ENCODE data around the gene MAN1B1.

Gene MAN1B1

DNA sequence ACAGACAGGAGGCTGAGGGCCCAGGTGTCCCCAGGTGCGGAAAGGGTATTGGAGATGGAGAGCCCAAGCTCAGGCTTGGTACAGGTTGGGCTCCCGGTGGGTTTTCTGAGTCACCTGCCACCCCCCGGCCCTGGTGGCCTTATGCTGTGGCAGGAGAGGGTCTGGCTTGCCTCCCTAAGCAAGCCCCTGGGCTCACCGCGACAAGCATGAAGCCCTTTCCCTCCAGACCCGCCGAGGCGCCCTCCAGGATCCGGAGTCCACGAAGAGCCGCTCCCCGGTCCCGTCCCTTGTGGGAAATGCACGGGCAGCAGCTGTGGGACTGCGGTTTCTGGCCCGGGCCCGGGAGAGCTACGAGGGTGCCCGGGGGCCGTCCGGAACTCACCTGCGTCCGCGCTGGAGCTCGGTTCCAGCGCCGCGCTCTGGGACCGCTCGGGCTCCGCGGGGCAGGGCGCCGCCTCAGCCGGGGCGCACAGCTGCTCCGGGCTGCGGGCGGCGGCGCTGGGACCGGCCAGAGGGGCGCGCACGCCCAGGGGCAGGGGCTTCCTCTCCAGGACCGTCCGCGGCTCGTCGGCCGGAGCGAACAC is 17.2 kb upstream of the MAN1B1 start:
- DNase-seq, result no peak

DNA sequence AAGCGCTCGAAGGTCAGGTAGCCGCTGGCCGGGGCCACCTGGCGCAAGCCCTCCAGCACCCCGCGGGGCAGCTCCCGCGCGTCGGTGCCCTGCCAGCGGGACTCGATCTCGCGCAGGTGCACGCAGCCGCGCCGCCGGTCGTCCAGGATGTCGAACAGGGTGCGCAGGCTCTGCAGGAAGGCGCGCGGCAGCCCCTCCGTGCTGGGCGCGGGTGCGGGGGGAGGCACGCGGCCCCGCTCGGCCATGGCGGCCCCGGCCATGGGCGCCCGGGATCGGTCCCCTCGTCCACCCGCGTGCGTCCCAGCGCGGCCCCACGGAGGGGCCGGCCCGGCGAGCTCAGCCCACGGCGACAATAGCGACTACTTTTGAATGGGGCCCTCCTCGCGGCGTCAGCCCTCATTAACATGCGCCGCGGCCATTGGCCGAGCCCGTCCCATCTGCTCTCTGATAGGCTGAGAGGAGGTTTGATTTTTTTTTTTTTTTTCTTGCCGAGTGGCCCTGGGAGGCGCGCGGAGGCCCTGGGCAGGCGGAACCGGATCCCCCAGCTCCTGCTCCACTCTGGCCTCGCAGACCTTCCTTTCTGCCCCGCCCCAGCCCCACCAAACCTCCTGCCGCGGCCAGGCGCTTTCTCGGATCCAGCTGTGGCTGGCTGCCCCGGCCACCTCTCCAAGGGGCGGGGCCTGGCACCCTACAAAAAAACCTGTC is 16.4 kb upstream of the MAN1B1 start, which contains the start of gene SAPCD2:
TSS of gene SAPCD2 (minus strand) at position 357 of the 705 bp plus-strand sequence. CDS start at position 260, 97 bp downstream.
- peak; percentile 80 for DNase-seq

- DNase-seq, result no peak
Measured at GRCh38 chr9:137070906-137071275, 15.9 kb upstream of the MAN1B1 start.

GRCh38 chr9:137071282-137071681 is 15.5 kb upstream of the MAN1B1 start:
- no peak for DNase-seq

DNA sequence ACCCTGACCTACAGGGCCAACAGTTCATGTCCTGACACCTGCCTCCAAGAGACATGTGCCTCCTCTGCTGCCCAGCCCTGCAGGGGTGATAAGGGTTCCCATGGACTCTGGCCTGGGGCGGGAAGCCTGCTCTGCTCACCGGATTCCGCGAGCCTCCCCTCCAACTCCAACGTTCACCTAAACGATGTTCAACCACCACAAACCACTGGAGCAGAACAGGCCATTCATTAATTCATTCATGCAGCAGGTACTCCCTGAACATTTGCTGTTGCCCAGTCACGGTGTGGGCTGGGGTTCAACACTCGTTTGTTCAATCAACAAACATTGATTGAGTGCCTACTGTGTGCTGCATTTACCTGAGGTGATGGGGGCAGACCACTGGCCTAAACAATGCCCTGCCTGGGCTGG is 12.8 kb upstream of the MAN1B1 start:
- DNase-seq, result no peak

DNA sequence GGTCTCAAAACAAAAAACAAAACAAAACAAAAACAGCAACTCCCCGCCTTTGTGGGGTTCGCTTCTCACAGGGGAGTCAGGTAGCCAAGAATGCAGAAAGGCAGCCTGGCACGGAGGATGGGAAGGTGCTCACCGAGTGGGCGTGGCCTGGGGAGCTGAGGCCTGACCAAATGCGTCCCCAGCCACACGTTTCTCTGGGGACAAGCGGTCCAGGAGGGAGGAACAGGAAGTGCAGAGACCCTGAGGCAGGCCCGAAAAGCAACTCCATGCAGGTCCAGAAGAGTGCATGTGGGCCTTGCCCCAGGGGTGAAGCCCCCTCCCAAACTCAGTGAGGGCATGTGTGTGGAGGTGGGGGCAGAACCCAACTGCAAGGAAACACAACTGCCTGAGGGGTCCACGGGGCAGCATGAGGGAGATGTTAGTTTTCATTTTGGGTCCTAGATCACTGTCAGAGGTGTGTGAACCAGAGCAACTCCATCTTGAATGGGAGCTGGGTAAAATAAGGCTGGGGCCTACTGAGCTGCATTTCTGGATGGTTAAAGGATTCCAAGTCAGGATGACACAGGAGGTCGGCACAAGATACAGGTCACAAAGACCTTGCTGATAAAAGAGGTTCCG is 12.0 kb upstream of the MAN1B1 start:
- DNase-seq, result no peak

DNA sequence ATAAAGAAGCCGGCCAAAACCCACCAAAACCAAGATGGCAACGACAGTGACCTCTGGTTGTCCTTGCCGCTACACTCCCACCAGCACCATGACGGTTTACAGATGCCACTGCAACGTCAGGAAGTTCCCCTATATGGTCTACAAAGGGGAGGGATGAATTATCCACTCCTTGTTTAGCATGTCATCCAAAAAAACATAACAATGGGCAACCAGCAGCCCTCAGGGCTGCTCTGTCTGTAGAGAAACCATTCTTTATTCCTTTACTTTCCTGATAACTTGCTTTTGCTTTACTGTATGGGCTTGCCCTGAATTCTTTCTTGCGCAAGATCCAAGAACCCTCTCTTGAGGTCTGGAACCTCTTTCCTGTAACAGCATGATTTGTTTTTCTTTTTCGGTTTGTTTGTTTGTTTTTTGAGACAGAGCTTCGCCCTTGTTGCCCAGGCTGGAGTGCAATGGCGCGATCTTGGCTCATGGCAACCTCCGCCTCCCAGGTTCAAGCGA is 11.5 kb upstream of the MAN1B1 start:
- DNase-seq, result no peak

DNA sequence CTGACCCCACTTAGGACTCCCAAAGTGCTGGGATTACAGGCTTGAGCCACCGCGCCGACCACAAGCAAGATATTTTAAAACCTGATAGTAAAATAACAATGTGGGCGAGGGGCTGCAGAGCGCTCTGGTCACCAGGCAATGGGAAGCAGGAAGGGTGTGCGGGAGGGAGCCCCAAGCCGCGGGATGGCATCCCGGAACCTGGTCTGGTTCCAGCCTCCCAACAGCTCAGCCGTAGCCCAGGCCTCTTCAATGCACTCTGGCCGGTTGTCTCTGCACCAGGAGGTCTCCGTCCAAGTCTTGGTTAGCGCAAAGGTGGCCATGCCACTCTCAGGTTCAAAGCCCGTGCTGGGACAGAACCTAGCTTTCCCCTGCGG is 10.2 kb upstream of the MAN1B1 start:
- no peak for DNase-seq

GRCh38 chr9:137077010-137077747 is 9.6 kb upstream of the MAN1B1 start, which contains the start of gene UAP1L1:
UAP1L1 (plus strand) TSS chr9:137077517; CDS start chr9:137077533, 16 bp downstream.
- no peak for DNase-seq

DNA sequence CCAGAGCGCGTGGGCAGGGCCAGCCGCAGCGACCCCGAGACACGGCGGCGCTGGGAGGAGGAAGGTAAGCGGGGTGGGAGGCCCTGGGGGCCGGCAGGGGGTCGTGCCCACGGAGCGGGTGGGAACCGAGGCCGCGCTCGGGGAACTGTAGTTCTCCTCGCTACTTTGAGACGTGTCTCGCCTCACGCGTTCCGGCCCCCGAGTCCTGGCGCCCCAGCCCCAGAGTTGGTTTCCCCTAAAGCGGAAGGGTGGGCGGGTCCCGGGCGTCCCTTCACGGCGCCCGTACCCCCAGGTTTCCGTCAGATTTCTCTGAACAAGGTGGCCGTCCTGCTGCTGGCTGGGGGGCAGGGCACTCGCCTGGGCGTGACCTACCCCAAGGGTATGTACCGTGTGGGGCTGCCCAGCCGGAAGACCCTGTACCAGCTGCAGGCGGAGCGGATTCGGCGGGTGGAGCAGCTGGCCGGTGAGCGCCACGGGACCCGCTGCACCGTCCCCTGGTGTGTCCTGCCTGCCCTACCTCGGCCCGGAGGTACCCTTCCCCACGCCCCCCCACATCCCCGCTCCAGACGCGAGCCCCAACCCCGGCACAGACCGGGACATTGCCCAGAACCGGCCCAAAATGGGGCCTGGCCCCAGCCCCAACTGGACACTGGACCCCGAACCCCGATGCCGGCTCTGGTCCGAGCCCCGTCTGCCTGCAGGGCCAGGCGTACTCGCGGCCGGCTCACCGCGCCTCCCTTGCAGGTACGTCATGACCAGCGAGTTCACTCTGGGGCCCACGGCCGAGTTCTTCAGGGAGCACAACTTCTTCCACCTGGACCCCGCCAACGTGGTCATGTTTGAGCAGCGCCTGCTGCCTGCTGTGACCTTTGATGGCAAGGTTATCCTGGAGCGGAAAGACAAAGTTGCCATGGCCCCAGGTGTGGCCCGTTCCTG is 8.8 kb upstream of the MAN1B1 start:
- no peak for DNase-seq

DNA sequence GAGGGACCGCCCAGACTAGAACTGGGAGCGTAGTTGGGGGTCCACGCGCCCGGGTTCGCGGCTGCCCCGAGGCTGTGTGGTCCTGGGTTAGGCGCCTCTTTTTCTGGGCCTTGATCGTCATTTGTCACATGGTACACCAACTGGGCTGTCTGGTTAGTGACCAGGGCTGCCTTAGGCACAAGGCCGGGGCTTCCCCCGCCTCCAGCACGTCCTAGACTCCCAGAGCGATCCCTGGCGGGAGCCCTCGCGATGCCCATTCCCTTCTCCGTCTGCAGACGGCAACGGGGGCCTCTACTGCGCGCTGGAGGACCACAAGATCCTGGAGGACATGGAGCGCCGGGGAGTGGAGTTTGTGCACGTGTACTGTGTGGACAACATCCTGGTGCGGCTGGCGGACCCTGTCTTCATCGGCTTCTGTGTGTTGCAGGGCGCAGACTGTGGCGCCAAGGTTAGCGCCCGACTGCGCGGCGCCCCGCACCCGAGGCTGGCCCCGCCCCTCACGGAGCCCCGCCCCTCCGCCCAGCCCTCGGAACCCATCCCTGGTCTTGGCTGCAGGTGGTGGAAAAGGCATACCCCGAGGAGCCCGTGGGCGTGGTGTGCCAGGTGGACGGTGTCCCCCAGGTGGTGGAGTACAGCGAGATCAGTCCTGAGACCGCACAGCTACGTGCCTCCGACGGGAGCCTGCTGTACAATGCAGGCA is 7.9 kb upstream of the MAN1B1 start:
- no peak for DNase-seq

DNA sequence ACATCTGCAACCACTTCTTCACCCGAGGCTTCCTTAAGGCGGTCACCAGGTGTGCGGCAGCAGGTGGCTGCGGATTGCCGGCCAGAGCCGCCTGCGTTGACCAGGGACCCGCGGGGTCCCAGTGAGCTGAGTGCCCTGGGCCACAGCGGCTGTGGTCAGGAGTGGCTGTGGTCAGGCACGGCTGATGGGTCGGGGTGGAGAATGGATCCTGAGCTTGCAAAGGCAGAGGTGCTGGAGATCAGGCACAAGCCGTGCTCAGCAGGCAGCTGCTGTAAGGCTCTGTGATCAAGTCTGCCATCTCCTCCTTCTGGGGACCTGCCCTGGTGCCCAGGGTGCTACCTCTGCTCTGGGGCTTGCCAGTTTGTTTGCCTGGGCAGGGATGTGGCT is 7.4 kb upstream of the MAN1B1 start:
- DNase-seq, result no peak

DNA sequence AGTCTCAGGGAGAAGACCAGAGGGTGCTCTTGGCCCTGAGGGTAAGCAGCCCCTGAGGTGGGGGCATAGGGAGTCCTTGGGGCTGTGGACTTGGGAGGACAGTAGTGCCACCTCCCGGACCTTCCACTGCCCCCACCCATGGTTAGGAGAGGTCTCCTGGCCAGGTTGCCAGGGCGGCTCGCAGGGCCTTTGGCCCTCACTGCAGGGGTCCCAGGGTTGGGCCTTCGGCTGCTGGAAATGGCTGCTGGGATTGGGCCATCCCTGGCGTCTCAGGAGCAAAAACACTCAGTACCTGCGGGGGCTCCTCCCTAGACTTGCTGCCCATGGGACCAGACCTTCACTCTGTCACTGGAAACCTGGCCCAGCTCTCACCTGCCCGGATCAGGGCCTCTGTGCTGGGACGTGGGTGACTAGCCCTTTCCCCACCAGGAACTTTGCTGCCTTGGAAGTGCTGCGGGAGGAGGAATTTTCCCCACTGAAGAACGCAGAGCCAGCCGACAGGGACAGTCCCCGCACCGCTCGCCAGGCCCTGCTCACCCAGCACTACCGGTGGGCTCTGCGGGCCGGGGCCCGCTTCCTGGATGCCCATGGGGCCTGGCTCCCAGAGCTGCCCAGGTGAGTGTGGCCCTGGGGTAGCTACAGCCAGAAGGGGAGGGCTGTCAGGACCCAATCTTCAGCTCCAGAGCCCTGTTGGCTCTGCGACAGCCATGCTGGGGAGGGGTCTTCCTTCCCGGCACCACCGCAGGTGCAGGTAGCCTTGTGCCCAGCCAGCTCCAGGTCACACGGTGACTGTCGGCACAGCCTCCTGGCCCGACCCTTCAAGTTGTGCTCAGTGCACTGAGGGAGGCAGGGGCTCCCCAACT is 6.3 kb upstream of the MAN1B1 start:
- DNase-seq, result no peak

DNA sequence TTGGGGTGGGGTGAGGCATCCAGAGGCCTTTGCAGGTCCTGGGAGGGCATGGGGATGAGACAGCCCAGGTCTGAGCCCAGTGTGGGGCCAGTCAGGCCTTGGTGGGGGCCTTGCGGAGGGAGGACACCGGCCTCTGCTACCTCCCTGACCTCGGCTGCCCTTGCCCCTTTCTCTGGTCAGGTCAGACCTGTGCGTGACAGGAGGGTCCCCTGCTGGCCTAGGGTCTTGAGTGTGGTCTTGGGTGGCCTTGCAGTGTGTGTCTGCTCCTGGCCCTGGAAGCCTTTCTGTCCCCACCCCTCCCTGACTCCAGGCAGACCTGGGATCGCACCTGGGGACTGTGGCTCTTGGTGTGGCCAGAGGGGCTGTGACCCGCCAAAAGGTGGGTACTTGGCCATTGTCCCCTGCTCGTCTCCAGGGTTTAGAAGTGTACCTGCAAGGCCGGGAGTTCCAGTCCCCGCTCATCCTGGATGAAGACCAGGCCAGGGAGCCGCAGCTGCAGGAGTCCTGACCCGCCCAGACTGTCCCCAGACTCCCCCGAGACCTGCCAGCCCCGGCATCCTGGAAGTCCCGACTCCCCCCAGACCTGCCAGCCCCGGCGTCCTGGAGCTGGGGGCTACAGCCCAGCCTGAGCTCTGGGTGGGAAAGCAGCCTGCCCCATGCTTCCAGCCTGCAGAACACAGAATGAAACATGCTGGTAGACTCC is 4.4 kb upstream of the MAN1B1 start:
- no peak for DNase-seq

GRCh38 chr9:137082925-137083290 is 3.9 kb upstream of the MAN1B1 start:
- no peak for DNase-seq

GRCh38 chr9:137083394-137084004 is 3.3 kb upstream of the MAN1B1 start:
- no peak for DNase-seq

GRCh38 chr9:137084526-137084925 is 2.3 kb upstream of the MAN1B1 start:
- DNase-seq, result no peak

GRCh38 chr9:137085920-137086530 is 760 bp upstream of the MAN1B1 start:
- no peak for DNase-seq

- no peak for DNase-seq
Measured at GRCh38 chr9:137087409-137087925, 682 bp downstream of the MAN1B1 start.
